HepG2 (cell line): ENCODE data around the gene PPP2R5C. TPM values are rescaled to one million over a fixed set of nuclear protein-coding genes. Genes with fewer than 3 reads are reported as not detected.

Experiments
- ATF2 ChIP-seq: sonication (generic); formaldehyde crosslinking; IDR thresholded peaks from 2 replicates; pipeline ENCODE4 v1.4.0; 2020; ENCODE audit warnings: missing genetic modification reagents
- BRF2 ChIP-seq: sonication (generic); formaldehyde crosslinking; IDR thresholded peaks from 2 replicates; pipeline ENCODE4 v1.8.1; 2022; ENCODE audit warnings: mild to moderate bottlenecking, missing genetic modification reagents
- FOXO4 ChIP-seq: sonication (generic); formaldehyde crosslinking; conservative IDR thresholded peaks from 2 replicates; pipeline ENCODE4 v1.8.1; 2023; ENCODE audit warnings: missing genetic modification reagents
- JUND ChIP-seq: sonication (generic); formaldehyde crosslinking; IDR thresholded peaks from 2 replicates; pipeline ENCODE4 v1.8.0; 2022; ENCODE audit warnings: mild to moderate bottlenecking, missing genetic modification reagents
- MBD4 ChIP-seq: IDR thresholded peaks from 2 replicates; pipeline ENCODE4 v1.6.1; 2012; ENCODE audit warnings: low read length, inconsistent platforms, borderline replicate concordance
- POLR2AphosphoS5 ChIP-seq: IDR thresholded peaks from 2 replicates; pipeline ENCODE4 v1.6.1; 2012; ENCODE audit warnings: low read depth, low read length
- PTBP1 ChIP-seq: fragments of 200-400 bp; formaldehyde crosslinking; IDR thresholded peaks from 2 replicates; pipeline ENCODE4 v1.6.1; 2018; ENCODE audit warnings: low read length, low read depth; ENCODE audit not compliant: poor library complexity, severe bottlenecking
- RORA ChIP-seq: sonication (generic); formaldehyde crosslinking; IDR thresholded peaks from 2 replicates; pipeline ENCODE4 v1.5.0; 2020; ENCODE audit warnings: mild to moderate bottlenecking, missing genetic modification reagents, moderate library complexity
- SMAD3 ChIP-seq: sonication (generic); formaldehyde crosslinking; IDR thresholded peaks from 2 replicates; pipeline ENCODE4 v1.4.0; 2020; ENCODE audit warnings: missing genetic modification reagents
- TFDP2 ChIP-seq: sonication (generic); formaldehyde crosslinking; IDR thresholded peaks from 2 replicates; pipeline ENCODE4 v1.4.0; 2020; ENCODE audit warnings: missing genetic modification reagents
- ZBTB2 ChIP-seq: sonication (generic); formaldehyde crosslinking; IDR thresholded peaks from 2 replicates; pipeline ENCODE4 v1.8.0; 2022; ENCODE audit warnings: low read depth, missing genetic modification reagents
- ZNF414 ChIP-seq: sonication (generic); formaldehyde crosslinking; IDR thresholded peaks from 2 replicates; pipeline ENCODE4 v1.5.0; 2020; ENCODE audit warnings: missing genetic modification reagents
- ZNF510 ChIP-seq: sonication (generic); formaldehyde crosslinking; IDR thresholded peaks from 2 replicates; pipeline ENCODE4 v1.4.0; 2020; ENCODE audit warnings: low read depth, mild to moderate bottlenecking, missing genetic modification reagents
- polyA plus RNA-seq, 8 experiments: library from polyadenylated mRNA; depleted of rRNA in 3 of 8; stranded (reverse) in 7 of 8; unstranded in 1 of 8; fragments of >200 nt; fragmentation: Illumina TruSeq in 4 of 8; extraction: Trizol in 4 of 8; gene quantifications; 2 replicates each; pipeline versions ENCODE4 v1.2.1 to v1.2.3, GENCODE V29; 2011 to 2016; ENCODE audit warnings: low read depth in 4 of 8, missing spikeins in 1 of 8, mixed read lengths in 1 of 8; ENCODE audit not compliant: insufficient read depth in 1 of 8
- total RNA-seq, 5 experiments: library from RNA; depleted of rRNA; stranded (reverse); fragments of >200 nt; fragmentation: Illumina TruSeq; extraction: Trizol; gene quantifications; 2 replicates each; pipeline ENCODE4 v1.2.3, GENCODE V29; 2016; ENCODE audit warnings: low read depth in 1 of 5
- TF ChIP-seq, protein P1 (sequence below): IDR thresholded peaks from 2 replicates; pipeline ENCODE4 v1.6.1; 2012; ENCODE audit warnings: low read length, improper control_type of control experiment
- TF ChIP-seq, protein P2 (sequence below): sonication (generic); formaldehyde crosslinking; IDR thresholded peaks from 2 replicates; pipeline ENCODE4 v1.5.1; 2020; ENCODE audit warnings: missing genetic modification reagents, mild to moderate bottlenecking, borderline replicate concordance

The PPP2R5C gene
- total and polyA plus RNA-seq, 2 of the 13 experiments (the other 11 are each of a cell fraction or from before 2014, with no cell fraction given), result 74.3 to 78.5 TPM

DNA sequence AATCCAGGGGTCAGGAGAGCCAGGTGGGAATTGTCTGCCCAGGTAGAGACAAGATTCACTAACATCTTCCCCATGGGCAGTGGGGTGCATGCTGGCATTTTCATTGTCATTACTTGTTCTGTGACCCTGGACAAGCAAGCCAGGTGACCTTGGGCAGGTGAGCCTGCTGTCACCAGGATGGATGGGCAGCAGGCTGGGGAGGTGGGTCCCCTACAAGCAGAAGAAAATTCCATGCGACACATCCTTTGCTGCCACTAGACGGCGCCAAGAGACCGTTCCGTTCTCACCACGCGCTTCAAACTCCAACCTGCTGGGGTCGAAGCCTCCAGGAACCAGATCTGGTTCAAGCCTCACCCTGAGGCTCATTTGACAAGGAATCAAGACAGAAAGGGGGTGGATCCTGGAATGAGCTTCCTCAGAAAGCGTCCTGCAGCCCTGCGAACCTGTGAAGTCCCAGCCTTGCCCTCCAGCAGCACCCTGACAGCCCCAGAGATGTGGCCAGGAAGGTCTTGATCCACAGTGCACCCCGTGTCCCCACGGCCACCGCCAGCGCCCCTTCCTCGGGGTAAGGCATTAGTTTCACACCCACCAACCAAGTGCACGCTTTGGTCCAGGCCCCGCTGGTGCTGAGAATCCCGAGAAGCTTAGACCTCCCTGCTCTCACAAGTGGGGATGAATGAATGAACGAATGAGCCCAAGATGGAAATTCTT lies 199.7 kb downstream of the PPP2R5C start (continued):
- TF ChIP-seq BRF2 (CRISPR knock-in tag) (no peak), RORA (CRISPR knock-in tag) (no peak), PTBP1 (no peak), MBD4 (no peak), FOXO4 (CRISPR knock-in tag) (no peak), ZNF510 (no peak), TFDP2 (CRISPR knock-in tag) (peak; percentile 75), ZNF414 (CRISPR knock-in tag) (no peak), JUND (CRISPR knock-in tag) (no peak), ATF2 (no peak; the same call in 1 of the 2 replicates), ZBTB2 (CRISPR knock-in tag) (no peak), SMAD3 (CRISPR knock-in tag) (no peak), POLR2AphosphoS5 (no peak)
- TF ChIP-seq, protein P1, sequence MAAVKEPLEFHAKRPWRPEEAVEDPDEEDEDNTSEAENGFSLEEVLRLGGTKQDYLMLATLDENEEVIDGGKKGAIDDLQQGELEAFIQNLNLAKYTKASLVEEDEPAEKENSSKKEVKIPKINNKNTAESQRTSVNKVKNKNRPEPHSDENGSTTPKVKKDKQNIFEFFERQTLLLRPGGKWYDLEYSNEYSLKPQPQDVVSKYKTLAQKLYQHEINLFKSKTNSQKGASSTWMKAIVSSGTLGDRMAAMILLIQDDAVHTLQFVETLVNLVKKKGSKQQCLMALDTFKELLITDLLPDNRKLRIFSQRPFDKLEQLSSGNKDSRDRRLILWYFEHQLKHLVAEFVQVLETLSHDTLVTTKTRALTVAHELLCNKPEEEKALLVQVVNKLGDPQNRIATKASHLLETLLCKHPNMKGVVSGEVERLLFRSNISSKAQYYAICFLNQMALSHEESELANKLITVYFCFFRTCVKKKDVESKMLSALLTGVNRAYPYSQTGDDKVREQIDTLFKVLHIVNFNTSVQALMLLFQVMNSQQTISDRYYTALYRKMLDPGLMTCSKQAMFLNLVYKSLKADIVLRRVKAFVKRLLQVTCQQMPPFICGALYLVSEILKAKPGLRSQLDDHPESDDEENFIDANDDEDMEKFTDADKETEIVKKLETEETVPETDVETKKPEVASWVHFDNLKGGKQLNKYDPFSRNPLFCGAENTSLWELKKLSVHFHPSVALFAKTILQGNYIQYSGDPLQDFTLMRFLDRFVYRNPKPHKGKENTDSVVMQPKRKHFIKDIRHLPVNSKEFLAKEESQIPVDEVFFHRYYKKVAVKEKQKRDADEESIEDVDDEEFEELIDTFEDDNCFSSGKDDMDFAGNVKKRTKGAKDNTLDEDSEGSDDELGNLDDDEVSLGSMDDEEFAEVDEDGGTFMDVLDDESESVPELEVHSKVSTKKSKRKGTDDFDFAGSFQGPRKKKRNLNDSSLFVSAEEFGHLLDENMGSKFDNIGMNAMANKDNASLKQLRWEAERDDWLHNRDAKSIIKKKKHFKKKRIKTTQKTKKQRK, result no peak
- TF ChIP-seq, protein P2, sequence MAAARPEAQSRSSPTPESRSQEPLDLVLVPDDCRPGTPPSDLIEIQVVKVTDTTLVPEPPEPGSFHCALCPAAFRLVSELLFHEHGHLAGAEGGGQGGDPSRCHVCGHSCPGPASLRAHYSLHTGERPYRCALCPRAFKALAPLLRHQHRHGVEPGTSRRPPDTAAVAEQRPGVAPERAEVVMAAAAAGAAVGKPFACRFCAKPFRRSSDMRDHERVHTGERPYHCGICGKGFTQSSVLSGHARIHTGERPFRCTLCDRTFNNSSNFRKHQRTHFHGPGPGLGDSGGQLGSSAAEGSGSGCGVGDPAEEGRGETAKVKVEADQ, result no peak
